GM13977 (cell line): ENCODE data around the gene CALHM6.

Experiments
- DNase-seq: peaks from one replicate; pipeline ENCODE4 v3.0.0; 2012; ENCODE audit warnings: low spot score
- CTCF ChIP-seq: IDR thresholded peaks from 2 replicates; pipeline ENCODE4 v1.5.1; 2012; ENCODE audit warnings: mild to moderate bottlenecking, control low read depth; ENCODE audit not compliant: insufficient read depth; ENCODE audit errors: extremely low read depth, missing control alignments
- in situ Hi-C: fragments of 300-500 bp; cut with MboI; formaldehyde crosslinking; loops from one replicate; pipeline ENCODE4 v1.12.0; 2022; ENCODE audit warnings: low sequenced_read_pairs, low pct_unique_long_range_greater_than_20kb, mixed read lengths, inconsistent platforms; ENCODE audit not compliant: unreplicated experiment

CALHM6 gene

GRCh38 chr6:116422238-116422637 is 38.9 kb upstream of the CALHM6 start:
- in situ Hi-C loops, result no loop called here
- no peak for DNase-seq
- TF ChIP-seq CTCF, result no peak

GRCh38 chr6:116424001-116424400 is 37.2 kb upstream of the CALHM6 start:
- DNase-seq, result no peak
- in situ Hi-C loops, result no loop called here
- no peak for TF ChIP-seq CTCF

- no peak for DNase-seq
Observed at GRCh38 chr6:116426551-116426950, 34.6 kb upstream of the CALHM6 start.

GRCh38 chr6:116429111-116429510 is 32.1 kb upstream of the CALHM6 start:
- no peak for DNase-seq
- in situ Hi-C loops, result no loop called here
- TF ChIP-seq CTCF, result no peak

More at GRCh38 chr6:116426551-116426950, 34.6 kb upstream of the CALHM6 start:
- in situ Hi-C loops, result no loop called here
- TF ChIP-seq CTCF, result no peak

- in situ Hi-C loops, result no loop called here
- no peak for DNase-seq
- TF ChIP-seq CTCF, result no peak
Observed at GRCh38 chr6:116430860-116431259, 30.3 kb upstream of the CALHM6 start.

GRCh38 chr6:116431964-116432595 is 29.1 kb upstream of the CALHM6 start:
- no peak for TF ChIP-seq CTCF
- no peak for DNase-seq
- in situ Hi-C loops, result no loop called here
